Measurements from ENCODE around the gene LRRC72. TPM values are rescaled to one million over a fixed set of nuclear protein-coding genes. Genes with fewer than 3 reads are reported as not detected.

LRRC72 gene
- total and polyA plus RNA-seq, 9 of the 15 experiments (the other 6 are each of a cell fraction or from before 2014, with no cell fraction given): 0.10 TPM; not detected in 8

- no peak for ATAC-seq
- Histone ChIP-seq H3K9me1 (ENCODE audit: control insufficient read depth, insufficient read depth, low read length) (no peaks in the 10 kb centered on the region), H3K4me3 (no peak overlapping the region), H4K20me1 (replicated peaks; ENCODE audit: control insufficient read depth, insufficient read depth, low read length) (no peaks in the 10 kb centered on the region), H3K27me3 (ENCODE audit: control insufficient read depth in 2 of 2, insufficient read depth in 2 of 2, low read length in 2 of 2) (no peaks in the 10 kb centered on the region), H2AFZ (ENCODE audit: low read depth, low read length) (0 out of 2 replicates have a peak overlapping the region, but pooled peaks have one; percentile 36), H3K4me2 (ENCODE audit: insufficient read depth, low read length) (no peak overlapping the region), H3K4me1 (replicated peaks in 1 of 2; ENCODE audit: control insufficient read depth in 2 of 2, insufficient read depth in 2 of 2, low read length in 2 of 2) (peaks cover 3 to 10% of the 10 kb centered on the region in 2 experiments; a peak in 2 of 5 replicates), H3K27ac (ENCODE audit: extremely low read depth, low read depth, low read length) (no peak overlapping the region), H3K36me3 (ENCODE audit: control insufficient read depth, insufficient read depth, low read length) (no peaks in the 10 kb centered on the region), H3K9ac (ENCODE audit: insufficient read depth in 1 of 2, low read depth in 2 of 2, low read length in 2 of 2) (no peak overlapping the region), H3K79me2 (ENCODE audit: control insufficient read depth, insufficient read depth, low read length) (no peaks in the 10 kb centered on the region), H3K9me3 (replicated peaks; ENCODE audit: control insufficient read depth, insufficient read depth, low read depth, low read length) (no peaks in the 10 kb centered on the region)
- CTCF ChIA-PET (ENCODE audit: low intra/inter-chr PET ratio): no interaction called here
- in situ Hi-C loops (cut with MboI) (no loop called here), intact Hi-C loops (cut with micrococcal nuclease) (no loop called here)
- DNase-seq (ENCODE audit: extremely low read depth in 1 of 4, low spot score in 3 of 4): no peak
- FAIRE-seq: no peak
- 51% methylated on average over 6 of the region's 6 CpGs for WGBS (ENCODE audit: insufficient coverage, low coverage, missing lambda C conversion rate)
- BruUV-seq (replicated peaks): no TSS peak
- POLR2A ChIA-PET: interaction anchor here (1.0 to 2.8 kb wide), 2 partner anchors 11 to 83 kb away, joined by 3 to 12 read pairs; partner anchors contain the start of gene CRPPA
- no peak for TF ChIP-seq EHMT2 (IDR thresholded peaks at IDR 0.05)
- TF ChIP-seq TOE1 (IDR thresholded peaks at IDR 0.05; ENCODE audit: borderline replicate concordance): no peak
- no peak for TF ChIP-seq TOE1 (CRISPR knock-in tag; IDR thresholded peaks at IDR 0.05; ENCODE audit: borderline replicate concordance, low read depth)
- no peak for TF ChIP-seq ZNF324 (CRISPR knock-in tag; IDR thresholded peaks at IDR 0.05)
- TF ChIP-seq MLLT1 (IDR thresholded peaks at IDR 0.05): no peak
- peak; percentile 6; the same call in 1 of the 2 replicates for TF ChIP-seq JUND (IDR thresholded peaks at IDR 0.05; ENCODE audit: borderline replicate concordance, low read depth, low read length)
- no peak for TF ChIP-seq JUND (tag; IDR thresholded peaks at IDR 0.05; ENCODE audit: borderline replicate concordance, low read depth, low read length)
These were observed 22.6 kb upstream of the LRRC72 start for GRCh38 chr7:16504019-16504418.
